WTC11 (cell line): Measurements from ENCODE around the gene GSDME.

Experiments used
- ATF2 ChIP-seq: sonication (generic); formaldehyde crosslinking; IDR thresholded peaks from 2 replicates; pipeline ENCODE4 v1.8.1; 2022; ENCODE audit warnings: low read depth, missing genetic modification reagents, borderline replicate concordance
- CTCF ChIP-seq: fragments of 200-600 bp; IDR thresholded peaks from 2 replicates; pipeline ENCODE4 v1.8.0; 2022; ENCODE audit warnings: antibody characterized with exemption
- GRHL2 ChIP-seq: fragments of 250-450 bp; sonication (Bioruptor Pico); IDR thresholded peaks from 2 replicates; pipeline ENCODE4 v1.8.0; 2022; ENCODE audit warnings: mild to moderate bottlenecking, moderate library complexity; ENCODE audit not compliant: insufficient replicate concordance, severe bottlenecking
- PREB ChIP-seq: sonication (generic); formaldehyde crosslinking; IDR thresholded peaks from 2 replicates; pipeline ENCODE4 v1.8.1; 2022; ENCODE audit warnings: mild to moderate bottlenecking, missing genetic modification reagents, moderate library complexity, borderline replicate concordance

- TF ChIP-seq PREB (no peak), CTCF (no peak), ATF2 (CRISPR knock-in tag) (no peak), GRHL2 (CRISPR knock-in tag) (no peak)
These were observed 54.0 kb downstream of the GSDME start for GRCh38 chr7:24703296-24703695.
